Cardiac septum (tissue), 1 donor: ENCODE measurements around the gene DGLUCY. TPM values are rescaled to one million over a fixed set of nuclear protein-coding genes. Genes with fewer than 3 reads are reported as not detected.
"Not testable (repeated sequence)": the region's sequence is repeated elsewhere in the genome, so short reads cannot be mapped to it uniquely, and the experiment has no call there.

Source experiments
- DNase-seq: peaks from one replicate; pipeline ENCODE4 v3.0.0-alpha.2; 2020; ENCODE audit warnings: low spot score
- intact Hi-C: fragments of 100-400 bp; cut with DNase I; formaldehyde crosslinking; loops from one replicate; pipeline ENCODE4 v1.14.0; 2022
- total RNA-seq: library from RNA; stranded (reverse); fragmentation: NEBNext Ultra II Directional; extraction: Animal tissue kit (Norgen Biotek cat#: 25700); gene quantifications from one replicate; pipeline ENCODE4 v1.2.1, GENCODE V29; 2021
- donor health status: DM: no; HTN: no; CAD: no.

The DGLUCY gene
- total RNA-seq, 1 donor from 2014 or later, result 131 TPM

GRCh38 chr14:91098591-91098990 is 15.3 kb upstream of the DGLUCY start:
- intact Hi-C loops, result no loop called here
- DNase-seq, result no peak

GRCh38 chr14:91100102-91100501 is 13.8 kb upstream of the DGLUCY start:
- intact Hi-C loops, result no loop called here
- no peak for DNase-seq

- no peak for DNase-seq
- intact Hi-C loops, result no loop called here
These were observed 10.8 kb upstream of the DGLUCY start for GRCh38 chr14:91103116-91103515.

- intact Hi-C loops, result no loop called here
- DNase-seq, result no peak
These were observed 4.8 kb upstream of the DGLUCY start for GRCh38 chr14:91108941-91109611.

- no peak for DNase-seq
- intact Hi-C loops, result no loop called here
These were observed 2.4 kb upstream of the DGLUCY start for GRCh38 chr14:91111443-91111842.

- intact Hi-C loops, result no loop called here
- DNase-seq, result no peak
These were observed 1.7 kb upstream of the DGLUCY start for GRCh38 chr14:91112194-91112593.

- DNase-seq, result peak; percentile 93
- intact Hi-C loops, result loop anchor here (1.0 to 2.0 kb wide), 2 partner anchors 30 to 54 kb away; partner anchors contain the start of gene RPS6KA5
These were observed 499 bp downstream of the DGLUCY start for GRCh38 chr14:91114079-91115065.

GRCh38 chr14:91115986-91116770 is 2.3 kb downstream of the DGLUCY start:
- intact Hi-C loops, result loop anchor here (1.0 to 2.0 kb wide), 2 partner anchors 29 to 56 kb away; partner anchors contain the start of gene RPS6KA5
- no peak for DNase-seq

- DNase-seq, result no peak
- intact Hi-C loops, result no loop called here
These were observed 3.2 kb downstream of the DGLUCY start for GRCh38 chr14:91116913-91117588.

- no peak for DNase-seq
- intact Hi-C loops, result no loop called here
These were observed 4.1 kb downstream of the DGLUCY start for GRCh38 chr14:91117960-91118359.

GRCh38 chr14:91118511-91119068 is 4.7 kb downstream of the DGLUCY start:
- DNase-seq, result no peak
- intact Hi-C loops, result no loop called here

GRCh38 chr14:91119556-91120311 is 5.9 kb downstream of the DGLUCY start:
- DNase-seq, result no peak
- intact Hi-C loops, result no loop called here

GRCh38 chr14:91123201-91123600 is 9.3 kb downstream of the DGLUCY start:
- intact Hi-C loops, result no loop called here
- no peak for DNase-seq

- DNase-seq, intact Hi-C loops: not testable (repeated sequence)
These were observed 10.8 kb downstream of the DGLUCY start for GRCh38 chr14:91124406-91125270.

- DNase-seq, result no peak
- intact Hi-C loops, result no loop called here
These were observed 11.4 kb downstream of the DGLUCY start for GRCh38 chr14:91125271-91125660.

GRCh38 chr14:91125801-91126200 is 11.9 kb downstream of the DGLUCY start:
- intact Hi-C loops, result no loop called here
- DNase-seq, result no peak

GRCh38 chr14:91126761-91127160 is 12.9 kb downstream of the DGLUCY start:
- DNase-seq, result no peak
- intact Hi-C loops, result no loop called here
